GM21786 (cell line): ENCODE data around the gene WDR26.
"Not testable (repeated sequence)": the region's sequence is repeated elsewhere in the genome, so short reads cannot be mapped to it uniquely, and the experiment has no call there.

Experiments used
- ATAC-seq: cut with Tn5 transposase; IDR thresholded peaks from one replicate; pipeline ENCODE4 v1.9.1; 2021; ENCODE audit not compliant: unreplicated experiment

Gene WDR26

DNA sequence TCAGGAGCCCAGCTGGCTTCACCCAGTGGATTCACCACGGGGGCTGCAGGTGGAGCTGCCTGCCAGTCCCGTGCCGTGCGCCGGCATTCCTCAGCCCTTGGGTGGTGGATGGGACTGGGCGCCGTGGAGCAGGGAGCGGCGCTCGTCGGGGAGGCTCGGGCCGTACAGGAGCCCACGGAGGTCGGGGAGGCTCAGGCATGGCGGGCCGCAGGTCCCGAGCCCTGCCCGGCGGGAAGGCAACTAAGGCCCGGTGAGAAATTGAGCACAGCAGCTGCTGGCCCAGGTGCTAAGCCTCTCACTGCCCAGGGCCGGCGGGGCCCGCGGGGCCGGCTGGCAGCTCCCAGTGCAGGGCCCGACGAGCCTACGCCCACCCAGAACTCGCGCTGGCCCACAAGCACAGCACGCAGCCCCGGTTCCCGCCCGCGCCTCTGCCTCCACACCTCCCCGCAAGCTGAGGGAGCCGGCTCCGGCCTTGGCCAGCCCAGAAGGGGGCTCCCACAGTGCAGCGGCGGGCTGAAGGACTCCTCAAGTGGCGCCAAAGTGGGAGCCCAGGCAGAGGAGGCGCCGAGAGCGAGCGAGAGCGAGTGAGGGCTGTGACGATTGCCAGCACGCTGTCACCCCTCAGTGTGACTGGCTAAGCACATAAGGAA is 82.0 kb downstream of the WDR26 start:
- ATAC-seq: not testable (repeated sequence)

DNA sequence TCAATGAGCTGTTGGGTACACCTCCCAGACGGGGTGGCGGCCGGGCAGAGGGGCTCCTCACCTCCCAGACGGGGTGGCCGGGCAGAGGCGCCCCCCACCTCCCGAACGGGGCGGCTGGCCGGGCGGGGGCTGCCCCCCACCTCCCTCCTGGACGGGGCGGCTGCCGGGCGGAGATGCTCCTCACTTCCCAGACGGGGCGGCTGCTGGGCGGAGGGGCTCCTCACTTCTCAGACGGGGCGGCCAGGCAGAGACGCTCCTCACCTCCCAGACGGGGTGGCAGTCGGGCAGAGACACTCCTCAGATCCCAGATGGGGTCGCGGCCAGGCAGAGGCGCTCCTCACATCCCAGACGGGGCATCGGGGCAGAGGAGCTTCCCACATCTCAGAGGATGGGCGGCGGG is 84.9 kb downstream of the WDR26 start:
- ATAC-seq: not testable (repeated sequence)

DNA sequence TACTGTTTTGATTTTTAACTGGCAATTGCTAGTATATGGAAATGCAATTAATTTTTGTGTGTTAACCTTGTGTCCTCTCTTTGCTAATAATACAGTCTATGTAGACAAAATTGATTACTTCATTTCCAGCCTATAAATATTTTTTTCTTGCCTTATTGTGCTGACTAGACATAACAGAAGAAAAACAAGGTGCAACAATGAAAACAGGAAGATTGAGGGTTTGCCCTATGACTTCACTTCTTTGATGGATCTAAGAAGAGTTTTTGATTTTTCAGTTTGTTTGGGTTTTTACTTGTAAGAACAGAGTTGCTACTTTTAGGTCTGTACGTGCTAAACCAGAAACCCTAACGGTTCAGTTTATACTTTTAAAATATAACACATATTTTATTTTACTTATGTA is 86.5 kb downstream of the WDR26 start:
- ATAC-seq: no peak

DNA sequence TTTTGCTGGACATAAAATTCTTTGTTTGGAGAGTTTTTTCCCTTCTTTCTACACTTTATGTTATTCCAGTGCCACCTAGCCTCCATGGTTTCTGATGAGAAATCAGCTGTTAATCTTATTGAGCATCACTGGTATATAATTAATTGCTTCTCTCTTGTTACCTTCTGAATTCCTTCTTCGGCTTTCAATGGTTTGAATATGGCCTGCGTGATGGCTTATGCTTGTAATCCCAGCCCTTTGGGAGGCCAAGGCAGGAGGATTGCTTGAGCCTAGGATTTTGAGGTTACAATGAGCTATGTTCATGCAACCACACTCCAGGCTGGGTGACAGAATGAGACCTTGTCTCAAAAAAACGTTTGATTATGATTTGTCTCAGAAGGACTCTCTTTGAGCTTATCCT is 90.9 kb downstream of the WDR26 start:
- no peak for ATAC-seq

DNA sequence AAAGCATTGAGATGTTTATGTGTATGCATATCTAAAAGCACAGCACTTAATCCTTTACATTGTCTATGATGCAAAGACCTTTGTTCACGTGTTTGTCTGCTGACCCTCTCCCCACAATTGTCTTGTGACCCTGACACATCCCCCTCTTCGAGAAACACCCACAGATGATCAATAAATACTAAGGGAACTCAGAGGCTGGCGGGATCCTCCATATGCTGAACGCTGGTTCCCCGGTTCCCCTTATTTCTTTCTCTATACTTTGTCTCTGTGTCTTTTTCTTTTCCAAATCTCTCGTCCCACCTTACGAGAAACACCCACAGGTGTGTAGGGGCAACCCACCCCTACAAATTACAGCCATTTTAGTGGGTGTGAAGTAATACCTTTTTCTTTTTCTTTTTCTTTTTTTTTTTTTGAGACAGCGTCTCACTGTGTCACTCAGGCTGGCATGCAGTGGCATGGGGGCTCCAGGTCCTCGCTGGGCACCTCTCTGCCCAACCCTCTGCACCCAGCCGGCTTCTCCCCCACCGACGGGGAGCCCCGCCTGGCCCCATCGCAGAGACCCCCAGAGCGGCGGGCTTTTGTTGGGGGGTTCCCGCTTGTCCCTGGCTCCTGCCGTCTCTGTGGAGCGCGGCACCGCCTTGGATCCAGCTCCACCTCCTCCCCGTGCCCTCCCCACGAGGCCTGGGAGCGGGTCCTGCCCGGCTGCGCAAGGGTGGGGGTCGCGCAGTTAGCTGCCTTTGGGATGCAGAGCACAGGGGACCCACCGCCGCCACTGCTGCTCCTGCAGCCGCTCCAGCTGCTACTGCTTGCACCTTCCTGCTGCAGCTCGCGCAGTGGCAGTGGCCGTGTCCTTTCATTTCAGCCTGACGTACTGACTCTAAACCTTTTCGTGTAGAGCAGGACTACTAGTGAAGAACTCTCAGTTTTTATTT is 93.9 kb downstream of the WDR26 start:
- ATAC-seq: peak; percentile 75

DNA sequence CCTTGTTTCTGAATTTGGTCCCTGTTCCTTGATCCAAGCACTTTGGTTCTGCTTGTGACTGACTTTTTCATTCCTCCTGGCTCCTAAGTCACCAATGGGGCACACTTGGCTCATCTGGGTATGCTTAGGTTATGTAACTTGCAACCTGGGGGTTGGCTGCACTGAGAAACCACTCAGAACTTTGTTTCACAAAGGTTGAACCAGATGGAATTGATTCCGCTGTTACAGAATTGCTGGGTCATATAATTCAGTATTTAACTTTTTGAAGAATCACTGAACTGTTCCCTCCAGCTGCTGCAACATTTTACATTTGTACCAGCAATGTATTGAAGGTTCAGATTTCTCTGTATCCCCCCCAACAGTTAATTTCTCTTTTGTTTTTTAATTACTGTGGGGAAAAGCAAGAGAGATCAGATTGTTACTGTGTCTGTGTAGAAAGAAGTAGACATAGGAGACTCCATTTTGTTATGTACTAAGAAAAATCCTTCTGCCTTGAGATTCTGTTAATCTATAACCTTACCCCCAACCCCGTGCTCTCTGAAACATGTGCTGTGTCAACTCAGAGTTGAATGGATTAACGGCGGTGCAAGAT is 95.1 kb downstream of the WDR26 start:
- no peak for ATAC-seq

DNA sequence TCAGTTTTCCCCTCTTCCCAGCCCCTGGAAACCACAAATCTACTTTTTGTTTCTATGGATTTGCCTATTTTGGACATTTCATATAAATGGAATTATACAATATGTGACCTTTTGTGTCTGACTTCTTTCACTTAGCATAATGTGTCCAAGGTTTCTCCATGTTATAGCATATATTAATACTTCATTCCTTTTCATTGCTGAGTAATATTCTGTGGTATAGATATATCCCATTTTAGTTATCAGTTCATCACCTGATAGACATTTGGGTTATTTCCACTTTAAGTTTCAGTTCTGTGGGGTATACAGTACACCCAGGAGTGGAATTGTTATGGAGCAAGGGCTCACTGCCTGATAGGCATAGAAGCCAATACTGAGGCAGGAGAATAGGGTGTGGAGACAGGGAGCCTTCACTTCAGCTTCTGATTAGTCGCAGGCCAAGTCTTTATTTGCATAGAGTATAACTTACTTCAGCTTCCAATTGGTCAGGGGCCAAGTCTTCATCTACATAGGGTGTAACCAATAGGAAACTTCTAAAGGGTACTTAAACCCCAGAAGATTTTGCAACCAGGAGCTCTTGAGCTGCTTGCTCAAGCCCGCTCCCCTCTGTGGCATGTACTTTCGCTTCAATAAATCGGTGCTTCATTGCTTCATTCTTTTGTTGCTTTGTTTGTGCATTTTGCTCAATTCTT is 96.3 kb downstream of the WDR26 start:
- ATAC-seq: no peak
